ENCODE results near the gene CFAP410.

GRCh38 chr21:44374601-44375280 lies 35.6 kb upstream of the CFAP410 start:
- TF ChIP-seq CTCF (IDR thresholded peaks at IDR 0.05; ENCODE audit: low read length) (no peak), EZH2 (IDR thresholded peaks at IDR 0.05; ENCODE audit: borderline replicate concordance, low read length) (no peak)
